HepG2 (cell line): ENCODE data around the gene FBXO41.

Experiments
- BHLHE40 ChIP-seq: IDR thresholded peaks from 2 replicates; pipeline ENCODE4 v1.6.1; 2011; ENCODE audit warnings: low read length, improper control_type of control experiment
- BRCA1 ChIP-seq: sonication (generic); formaldehyde crosslinking; IDR thresholded peaks from 2 replicates; pipeline ENCODE4 v1.4.0; 2020; ENCODE audit warnings: missing genetic modification reagents
- CTCF ChIP-seq: sonication (generic); formaldehyde crosslinking; IDR thresholded peaks from 2 replicates; pipeline ENCODE4 v1.5.0; 2020; ENCODE audit warnings: mild to moderate bottlenecking, missing genetic modification reagents, moderate library complexity
- EP300 ChIP-seq, 3 experiments: sonication (generic) in 1 of 3; formaldehyde crosslinking in 1 of 3; IDR thresholded peaks; 2 replicates each; pipeline versions ENCODE4 v1.5.1 to v1.6.1; 2011 to 2020; ENCODE audit warnings: low read depth in 2 of 3, low read length in 2 of 3, borderline replicate concordance in 1 of 3, improper control_type of control experiment in 1 of 3, mild to moderate bottlenecking in 1 of 3, missing genetic modification reagents in 1 of 3, moderate library complexity in 1 of 3
- HMGXB4 ChIP-seq, 2 experiments: sonication (generic) in 1 of 2; formaldehyde crosslinking in 1 of 2; IDR thresholded peaks; 2 replicates each; pipeline versions ENCODE4 v1.4.0 to v1.6.1; 2018 to 2020; ENCODE audit warnings: missing genetic modification reagents in 2 of 2, borderline replicate concordance in 1 of 2, low read depth in 1 of 2, mild to moderate bottlenecking in 1 of 2, missing biosample characterization in 1 of 2
- POLR2AphosphoS5 ChIP-seq: IDR thresholded peaks from 2 replicates; pipeline ENCODE4 v1.6.1; 2012; ENCODE audit warnings: low read depth, low read length
- PRDM10 ChIP-seq: sonication (generic); formaldehyde crosslinking; IDR thresholded peaks from 2 replicates; pipeline ENCODE4 v1.4.0; 2020; ENCODE audit warnings: low read depth, missing genetic modification reagents
- TAF1 ChIP-seq: sonication (generic); formaldehyde crosslinking; IDR thresholded peaks from 2 replicates; pipeline ENCODE4 v1.4.0; 2020; ENCODE audit warnings: missing genetic modification reagents
- TCF7L2 ChIP-seq: IDR thresholded peaks from 2 replicates; pipeline ENCODE4 v1.6.1; 2011; ENCODE audit warnings: mild to moderate bottlenecking, low read depth, low read length, moderate library complexity
- ZNF274 ChIP-seq: sonication (generic); formaldehyde crosslinking; IDR thresholded peaks from 2 replicates; pipeline ENCODE4 v1.5.1; 2020; ENCODE audit warnings: mild to moderate bottlenecking, missing genetic modification reagents
- ZNF670 ChIP-seq: sonication (generic); formaldehyde crosslinking; IDR thresholded peaks from 2 replicates; pipeline ENCODE4 v1.8.0; 2022; ENCODE audit warnings: mild to moderate bottlenecking, missing genetic modification reagents, borderline replicate concordance

GRCh38 chr2:73300926-73301325 lies 16.6 kb upstream of the FBXO41 start:
- TF ChIP-seq ZNF274 (CRISPR knock-in tag) (no peak), CTCF (no peak), TAF1 (CRISPR knock-in tag) (no peak), PRDM10 (CRISPR knock-in tag) (no peak), EP300 (IDR thresholded peaks at IDR 0.05; ENCODE audit: low read depth in 2 of 2, low read length in 2 of 2) (no peak), EP300 (CRISPR knock-in tag; IDR thresholded peaks at IDR 0.05; ENCODE audit: borderline replicate concordance) (no peak), POLR2AphosphoS5 (no peak), TCF7L2 (no peak), BRCA1 (CRISPR knock-in tag) (no peak), HMGXB4 (CRISPR knock-in tag; IDR thresholded peaks at IDR 0.05; ENCODE audit: borderline replicate concordance in 1 of 2, low read depth in 1 of 2) (no peak), ZNF670 (CRISPR knock-in tag) (no peak), BHLHE40 (no peak)
